Measurements from ENCODE around the gene GRIPAP1.

Gene GRIPAP1

DNA sequence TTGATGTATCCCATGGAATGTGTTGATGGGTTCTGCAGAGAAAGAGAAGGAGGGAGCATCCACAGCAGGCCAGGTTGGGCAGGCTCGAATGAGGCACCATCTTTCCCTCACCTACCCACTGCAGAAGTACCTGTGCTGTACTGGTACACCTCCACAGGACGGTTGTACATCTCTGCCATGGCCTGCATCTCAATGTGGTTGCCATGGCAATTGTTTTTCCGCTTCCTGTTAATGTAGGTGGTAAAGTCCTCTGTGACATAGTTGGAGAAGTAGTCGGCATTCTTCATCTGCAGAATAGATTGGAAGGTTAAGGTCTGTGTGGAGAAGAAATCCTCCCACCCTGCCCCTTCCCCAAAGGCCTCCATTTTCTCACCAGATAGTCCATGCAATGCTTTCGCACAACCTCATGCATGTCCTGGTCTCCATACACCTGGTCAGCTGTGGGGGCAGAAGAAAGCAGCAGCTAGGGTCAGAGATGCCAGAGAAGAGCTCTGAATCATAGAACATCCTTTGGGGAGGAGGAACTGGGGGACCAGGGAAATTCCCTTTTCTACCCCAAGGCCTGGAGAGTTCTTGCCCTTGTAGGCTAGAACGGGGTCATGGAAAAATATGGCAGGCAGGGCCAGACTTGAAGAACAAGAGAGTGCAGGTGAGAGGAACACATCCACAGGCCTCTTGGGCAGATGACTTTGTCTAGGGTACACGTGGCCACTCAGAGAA, 67.3 kb downstream of the GRIPAP1 start:
- Histone ChIP-seq H3K9ac (ENCODE audit: low read depth, low read length) (no peak overlapping the region), H3K27me3 (ENCODE audit: control insufficient read depth, insufficient read depth, low read length) (no peaks in the 10 kb centered on the region), H3K9me3 (ENCODE audit: control insufficient read depth, insufficient read depth, low read length) (no peaks in the 10 kb centered on the region), H3K36me3 (ENCODE audit: control insufficient read depth, insufficient read depth, low read length) (peaks cover 18% of the 10 kb centered on the region), H3K4me1 (ENCODE audit: control insufficient read depth, insufficient read depth, low read length) (peaks cover 17% of the 10 kb centered on the region), H3K4me3 (ENCODE audit: low read depth, low read length) (no peak overlapping the region)

DNA sequence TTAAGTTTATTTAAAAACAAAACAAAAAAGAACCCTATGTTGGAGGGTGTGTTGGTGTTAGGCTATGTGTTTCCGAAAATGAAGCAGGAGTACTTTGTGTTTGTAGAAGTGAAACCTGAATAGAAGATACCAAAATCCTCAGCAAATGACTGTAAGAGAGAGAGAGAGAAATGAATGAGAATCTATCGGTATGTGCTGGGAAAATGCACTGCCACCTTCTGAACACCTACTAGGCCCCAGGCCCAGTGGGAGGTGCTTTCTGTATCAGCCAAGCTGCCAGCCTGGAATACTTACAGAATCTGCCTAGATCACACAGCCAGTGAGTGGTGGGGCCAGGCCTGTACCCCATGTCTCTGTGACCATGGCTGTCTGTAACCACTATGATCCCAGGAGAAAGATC, 68.3 kb downstream of the GRIPAP1 start:
- H3K9ac ChIP-seq (ENCODE audit: low read depth, low read length), result no peak overlapping the region
- no peak overlapping the region for H3K4me3 ChIP-seq (ENCODE audit: low read depth, low read length)
- H3K4me1 ChIP-seq (ENCODE audit: control insufficient read depth, insufficient read depth, low read length), result peaks cover 17% of the 10 kb centered on the region
- no peaks in the 10 kb centered on the region for H3K9me3 ChIP-seq (ENCODE audit: control insufficient read depth, insufficient read depth, low read length)
- peaks cover 18% of the 10 kb centered on the region for H3K36me3 ChIP-seq (ENCODE audit: control insufficient read depth, insufficient read depth, low read length)
- H3K27me3 ChIP-seq (ENCODE audit: control insufficient read depth, insufficient read depth, low read length), result no peaks in the 10 kb centered on the region

DNA sequence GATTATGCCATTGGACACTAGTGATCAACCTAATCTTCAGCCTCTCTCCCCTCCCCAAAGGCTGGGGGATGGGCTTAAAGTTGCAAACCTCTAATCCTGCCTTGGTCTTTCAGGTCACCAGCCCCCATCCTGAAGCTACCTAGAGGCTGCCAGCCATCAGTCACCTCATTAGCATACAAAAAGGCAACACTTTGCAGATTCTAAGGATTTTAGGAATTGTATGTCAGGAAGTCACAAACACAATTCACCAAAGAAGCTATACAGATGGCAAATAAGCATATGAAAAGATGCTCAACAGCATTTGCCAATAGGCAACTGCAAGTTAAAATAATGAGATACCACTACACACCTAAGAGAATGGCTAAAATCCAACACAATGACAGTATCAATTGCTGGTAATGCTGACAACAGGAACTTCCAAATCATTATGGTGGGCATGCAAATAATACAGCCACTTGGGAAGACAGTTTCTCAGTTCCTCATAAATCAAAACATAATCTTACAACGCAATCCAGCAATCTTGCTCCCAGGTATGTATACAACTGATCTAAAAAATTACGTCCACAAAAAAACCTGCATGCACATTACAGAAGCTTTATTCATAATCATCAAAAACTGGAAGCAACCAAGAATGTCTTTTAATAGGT, 74.2 kb downstream of the GRIPAP1 start:
- H3K9ac ChIP-seq (ENCODE audit: low read depth, low read length), result no peak overlapping the region
- peak overlapping the region; percentile 54 for H3K4me3 ChIP-seq (ENCODE audit: low read depth, low read length)
- H3K27me3 ChIP-seq (ENCODE audit: control insufficient read depth, insufficient read depth, low read length), result no peaks in the 10 kb centered on the region
- H3K9me3 ChIP-seq (ENCODE audit: control insufficient read depth, insufficient read depth, low read length), result no peaks in the 10 kb centered on the region
- peaks cover 26% of the 10 kb centered on the region for H3K36me3 ChIP-seq (ENCODE audit: control insufficient read depth, insufficient read depth, low read length)
- peaks cover 7% of the 10 kb centered on the region for H3K4me1 ChIP-seq (ENCODE audit: control insufficient read depth, insufficient read depth, low read length)

DNA sequence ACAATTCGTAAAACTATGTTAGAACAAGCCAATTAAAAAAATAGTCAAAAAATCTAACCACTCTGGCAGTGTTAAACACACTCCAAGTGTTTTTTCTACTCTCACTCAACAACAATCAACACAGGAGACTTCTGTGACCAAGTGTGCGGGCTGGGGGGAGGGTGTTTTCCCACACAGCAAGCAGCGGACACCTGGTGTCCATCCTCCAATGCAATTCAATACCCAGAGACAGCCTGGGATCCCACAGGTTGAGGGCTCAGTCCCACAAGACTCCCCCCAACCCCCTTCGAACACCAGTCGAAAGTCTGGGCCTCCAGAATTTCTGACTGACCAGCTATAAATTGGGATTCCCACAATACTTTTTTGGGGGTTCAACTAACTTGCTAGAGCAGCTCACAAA, 74.9 kb downstream of the GRIPAP1 start:
- Histone ChIP-seq H3K9me3 (ENCODE audit: control insufficient read depth, insufficient read depth, low read length) (no peaks in the 10 kb centered on the region), H3K9ac (ENCODE audit: low read depth, low read length) (no peak overlapping the region), H3K27me3 (ENCODE audit: control insufficient read depth, insufficient read depth, low read length) (no peaks in the 10 kb centered on the region), H3K36me3 (ENCODE audit: control insufficient read depth, insufficient read depth, low read length) (peaks cover 25% of the 10 kb centered on the region), H3K4me1 (ENCODE audit: control insufficient read depth, insufficient read depth, low read length) (peaks cover 7% of the 10 kb centered on the region), H3K4me3 (ENCODE audit: low read depth, low read length) (peak overlapping the region; percentile 54)

DNA sequence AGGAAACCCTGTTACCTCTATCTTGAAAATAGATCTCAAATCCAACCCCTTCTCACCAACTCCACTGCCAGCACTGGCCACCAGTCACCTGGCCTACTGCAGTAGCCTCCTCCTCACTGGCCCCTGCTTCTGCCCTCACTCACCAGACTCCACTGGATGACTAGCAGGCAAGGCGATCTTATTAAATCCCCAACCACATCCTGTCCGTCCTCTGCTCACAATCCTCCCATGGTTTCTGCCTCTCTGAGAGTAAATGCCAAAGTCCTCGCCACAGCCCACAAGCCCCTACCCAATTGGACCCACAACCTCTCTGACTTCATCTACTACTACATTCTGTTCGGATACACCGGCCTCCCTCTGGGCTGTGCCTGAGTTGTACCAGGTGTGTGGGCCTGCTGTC, 77.8 kb downstream of the GRIPAP1 start:
- Histone ChIP-seq H3K4me1 (ENCODE audit: control insufficient read depth, insufficient read depth, low read length) (peaks cover 20% of the 10 kb centered on the region), H3K27me3 (ENCODE audit: control insufficient read depth, insufficient read depth, low read length) (no peaks in the 10 kb centered on the region), H3K4me3 (ENCODE audit: low read depth, low read length) (no peak overlapping the region), H3K9ac (ENCODE audit: low read depth, low read length) (no peak overlapping the region), H3K36me3 (ENCODE audit: control insufficient read depth, insufficient read depth, low read length) (peaks cover 22% of the 10 kb centered on the region), H3K9me3 (ENCODE audit: control insufficient read depth, insufficient read depth, low read length) (no peaks in the 10 kb centered on the region)

DNA sequence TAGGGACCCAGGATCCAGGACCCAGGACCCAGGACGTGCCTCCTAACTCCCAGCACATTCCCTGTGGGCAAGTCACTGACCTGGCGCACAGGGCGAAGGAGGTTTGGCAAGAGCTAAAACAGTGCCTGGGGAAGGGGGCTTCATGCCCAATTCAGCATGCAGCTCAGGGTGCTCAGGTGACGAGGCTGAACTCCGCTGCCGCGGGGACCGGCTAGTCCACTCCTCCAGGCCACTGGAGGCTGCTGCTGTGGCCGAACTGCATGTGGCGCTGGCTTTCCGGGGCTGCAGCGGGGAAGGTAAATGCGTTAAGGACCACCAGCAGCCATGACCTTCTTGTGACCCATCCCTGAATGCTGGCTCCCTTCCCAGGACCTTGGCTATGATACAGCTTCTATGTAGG, 78.3 kb downstream of the GRIPAP1 start:
- H3K9me3 ChIP-seq (ENCODE audit: control insufficient read depth, insufficient read depth, low read length), result no peaks in the 10 kb centered on the region
- H3K36me3 ChIP-seq (ENCODE audit: control insufficient read depth, insufficient read depth, low read length), result peaks cover 22% of the 10 kb centered on the region
- no peaks in the 10 kb centered on the region for H3K27me3 ChIP-seq (ENCODE audit: control insufficient read depth, insufficient read depth, low read length)
- no peak overlapping the region for H3K4me3 ChIP-seq (ENCODE audit: low read depth, low read length)
- peaks cover 20% of the 10 kb centered on the region for H3K4me1 ChIP-seq (ENCODE audit: control insufficient read depth, insufficient read depth, low read length)
- H3K9ac ChIP-seq (ENCODE audit: low read depth, low read length), result no peak overlapping the region

Measured in iPS-15b (cell line).